ENCODE measurements around the gene NECAB3. TPM values are rescaled to one million over a fixed set of nuclear protein-coding genes. Genes with fewer than 3 reads are reported as not detected.

Gene NECAB3
- polyA plus RNA-seq = 1 to 10 TPM; 2.5 to 3.8 (median 2.9) TPM

DNA sequence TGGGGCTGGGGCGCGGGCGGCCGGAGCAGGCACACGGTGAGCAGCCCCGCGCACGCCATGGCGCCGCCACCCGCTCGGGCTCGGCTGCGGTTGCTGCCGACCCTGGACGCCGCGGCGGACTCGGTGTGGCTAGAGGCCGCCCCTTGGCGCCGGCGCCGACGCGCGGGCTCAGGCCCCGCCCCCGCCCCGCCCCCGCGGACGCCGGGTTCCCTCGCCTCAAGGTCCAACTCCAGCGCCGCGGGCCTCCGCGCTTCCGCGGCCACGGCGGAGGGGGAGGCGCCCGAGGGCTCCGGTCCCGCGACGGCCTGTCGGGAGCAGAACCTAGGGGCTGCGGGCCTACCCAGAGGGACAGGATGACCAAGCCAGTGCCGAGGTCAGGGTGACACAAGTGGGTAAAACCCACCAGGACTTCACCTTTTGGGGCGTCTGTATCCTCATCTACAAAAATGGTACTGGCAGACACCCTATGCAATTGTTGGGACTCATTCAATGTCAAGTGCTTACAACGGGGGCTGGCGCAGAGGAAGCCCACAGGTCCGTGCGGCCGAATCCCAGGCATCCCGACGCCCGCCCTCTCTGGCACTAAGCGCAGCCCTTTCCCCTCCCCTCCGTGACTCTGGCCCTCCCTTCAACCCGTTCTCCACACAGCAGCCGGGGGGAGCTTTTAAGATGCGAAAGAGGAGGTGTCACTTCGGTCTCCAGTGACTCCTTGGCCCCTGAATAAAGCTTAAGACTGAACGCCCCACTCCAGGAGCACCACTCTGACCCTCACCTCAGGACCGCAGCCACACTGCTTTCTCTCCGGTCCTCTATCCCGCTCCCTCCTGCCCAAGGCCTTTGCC lies at the start of gene NECAB3:
NECAB3 (minus strand) TSS at position 135 of the 842 bp plus-strand sequence; CDS start at position 59, 76 bp downstream.
- Mint-ChIP-seq H3K9me3 (no peaks in the 10 kb centered on the region), H3K4me3 (peak within 1 kb of the TSS; percentile 90 to 97 (median 92)), H3K4me1 (peaks cover 17 to 18% of the 10 kb centered on the region in 2 donors), H3K27ac (peak within 1 kb of the TSS; percentile 73 to 86 (median 82)), H3K27me3 (ENCODE audit: low read depth in 3 of 3) (peaks cover 0 to 3% (median 2%) of the 10 kb centered on the region in 3 donors), H3K36me3 (no peaks in the 10 kb centered on the region)
- DNase-seq = peak; percentile 72 to 77 (median 73)

DNA sequence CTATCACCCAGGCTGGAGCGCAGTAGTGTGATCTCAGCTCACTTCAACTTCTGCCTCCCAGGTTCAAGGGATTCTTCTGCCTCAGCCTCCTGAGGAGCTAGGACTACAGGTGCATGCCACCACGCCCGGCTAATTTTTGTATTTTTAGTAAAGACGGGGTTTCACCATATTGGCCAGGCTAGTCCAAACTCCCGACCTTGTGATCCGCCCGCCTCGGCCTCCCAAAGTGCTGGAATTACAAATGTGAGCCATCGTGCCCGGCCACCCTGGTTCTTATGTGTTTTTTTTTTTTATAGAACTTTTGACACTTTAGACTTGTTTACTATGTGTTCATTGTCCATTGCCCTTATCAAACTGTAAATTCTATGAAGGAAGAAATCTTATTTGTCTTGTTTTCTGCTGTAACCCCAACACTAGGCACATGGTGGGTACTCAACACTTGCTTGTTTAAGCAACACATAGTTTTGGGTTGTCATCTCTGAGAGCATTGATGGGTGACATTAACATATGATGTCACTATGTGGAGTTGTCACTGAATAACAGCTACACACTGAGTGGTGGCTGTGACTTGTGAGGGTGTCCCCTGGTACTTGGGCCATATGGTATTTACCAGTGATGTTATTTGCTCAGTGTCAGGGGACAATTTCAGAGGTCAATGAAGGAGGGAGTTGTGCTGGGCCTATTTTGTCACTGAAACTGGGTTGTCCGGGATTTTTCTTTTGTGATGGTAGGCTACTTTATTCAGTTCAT lies 47.3 kb upstream of the NECAB3 start:
- H3K27me3 Mint-ChIP-seq (ENCODE audit: low read depth in 3 of 3) = peaks cover 2 to 14% (median 4%) of the 10 kb centered on the region in 3 donors
- peak overlapping the region in 4 of 5 donors; percentile 58 to 92 (median 71) for H3K4me3 Mint-ChIP-seq
- peaks cover 26 to 35% of the 10 kb centered on the region in 2 donors for H3K4me1 Mint-ChIP-seq
- H3K27ac Mint-ChIP-seq = peak overlapping the region in 3 of 6 donors; percentile 66 to 95 (median 87)
- peaks cover 0 to 2% (median 0%) of the 10 kb centered on the region in 6 donors for H3K9me3 Mint-ChIP-seq
- DNase-seq = no peak
- no peaks in the 10 kb centered on the region for H3K36me3 Mint-ChIP-seq

GRCh38 chr20:33719989-33720709 lies 45.9 kb upstream of the NECAB3 start, which contains the start of gene PXMP4:
Gene PXMP4 (minus strand): TSS chr20:33720310. CDS start chr20:33720207, 103 bp downstream.
- H3K27ac Mint-ChIP-seq = peak within 1 kb of the TSS; percentile 80 to 95 (median 92)
- H3K27me3 Mint-ChIP-seq (ENCODE audit: low read depth in 3 of 3) = peaks cover 2 to 14% (median 2%) of the 10 kb centered on the region in 3 donors
- H3K36me3 Mint-ChIP-seq = peaks cover 0 to 5% (median 3%) of the 10 kb centered on the region in 3 donors
- H3K4me1 Mint-ChIP-seq = peaks cover 26 to 41% of the 10 kb centered on the region in 2 donors
- peaks cover 0 to 2% (median 0%) of the 10 kb centered on the region in 6 donors for H3K9me3 Mint-ChIP-seq
- H3K4me3 Mint-ChIP-seq = peak within 1 kb of the TSS; percentile 87 to 92 (median 88)
- DNase-seq = peak; percentile 91 to 93 (median 92)

DNA sequence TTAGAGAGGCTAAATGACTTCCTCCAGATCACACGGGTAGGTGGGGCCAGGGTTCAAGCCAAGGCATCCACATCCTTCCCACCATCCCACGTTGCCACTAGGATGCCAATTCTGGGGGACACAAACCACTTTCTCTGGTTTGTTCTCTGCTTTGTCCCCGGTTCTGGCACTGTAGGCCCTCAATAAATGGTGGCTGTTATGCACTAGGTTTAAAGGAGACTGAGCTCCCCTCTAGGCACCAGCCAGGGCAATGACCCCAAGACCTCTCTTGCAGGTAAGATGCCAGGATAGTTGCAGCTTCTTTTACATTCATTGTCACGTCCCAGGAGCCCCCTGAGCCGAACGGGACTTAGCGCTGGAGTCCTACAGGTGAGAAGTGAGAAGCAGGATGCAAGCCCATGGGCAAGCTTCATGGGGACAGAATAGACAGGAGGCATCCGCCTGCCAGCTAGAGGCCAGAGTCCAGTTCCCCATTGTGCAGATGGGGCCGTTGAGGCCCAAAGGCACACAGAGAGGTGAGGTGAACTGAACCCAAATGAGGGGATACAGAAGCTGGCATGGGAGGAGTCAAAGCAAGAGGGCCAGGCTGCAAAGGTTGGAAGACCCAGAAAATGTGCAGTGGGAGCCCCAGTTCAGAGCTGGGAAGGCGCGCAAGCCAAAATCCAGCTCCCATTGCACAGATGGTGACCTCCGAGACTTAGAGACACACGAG lies 45.2 kb upstream of the NECAB3 start:
- no peak for DNase-seq
- H3K4me1 Mint-ChIP-seq = peaks cover 26 to 41% of the 10 kb centered on the region in 2 donors
- peaks cover 0 to 5% (median 3%) of the 10 kb centered on the region in 3 donors for H3K36me3 Mint-ChIP-seq
- H3K27ac Mint-ChIP-seq = peak overlapping the region; percentile 80 to 95 (median 92)
- H3K27me3 Mint-ChIP-seq (ENCODE audit: low read depth in 3 of 3) = peaks cover 2 to 14% (median 2%) of the 10 kb centered on the region in 3 donors
- H3K4me3 Mint-ChIP-seq = peak overlapping the region; percentile 87 to 92 (median 88)
- peaks cover 0 to 2% (median 0%) of the 10 kb centered on the region in 6 donors for H3K9me3 Mint-ChIP-seq

DNA sequence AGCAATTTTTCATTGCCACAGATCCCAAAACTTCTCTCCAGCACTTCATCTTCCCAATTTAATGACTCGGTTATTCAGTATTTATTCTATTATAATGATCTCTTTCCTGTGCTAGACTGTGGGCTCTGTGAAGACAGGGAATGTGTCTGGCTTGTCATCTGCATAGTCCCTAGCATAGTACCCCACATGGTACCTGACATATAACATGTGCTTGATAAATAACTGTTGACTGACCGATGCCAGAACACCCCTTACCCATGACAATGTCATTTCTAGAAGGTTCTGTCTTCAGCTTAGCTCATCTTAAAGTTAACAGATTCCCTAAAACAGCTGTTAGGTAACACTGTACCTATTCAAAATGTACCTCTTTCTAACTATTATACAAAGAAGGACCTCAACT lies 42.3 kb upstream of the NECAB3 start:
- Mint-ChIP-seq H3K27me3 (ENCODE audit: low read depth in 3 of 3) (peaks cover 2 to 16% (median 4%) of the 10 kb centered on the region in 3 donors), H3K4me1 (peaks cover 26 to 38% of the 10 kb centered on the region in 2 donors), H3K4me3 (no peak overlapping the region), H3K9me3 (no peaks in the 10 kb centered on the region), H3K27ac (no peak overlapping the region), H3K36me3 (peaks cover 16 to 22% (median 21%) of the 10 kb centered on the region in 3 donors)
- no peak for DNase-seq

DNA sequence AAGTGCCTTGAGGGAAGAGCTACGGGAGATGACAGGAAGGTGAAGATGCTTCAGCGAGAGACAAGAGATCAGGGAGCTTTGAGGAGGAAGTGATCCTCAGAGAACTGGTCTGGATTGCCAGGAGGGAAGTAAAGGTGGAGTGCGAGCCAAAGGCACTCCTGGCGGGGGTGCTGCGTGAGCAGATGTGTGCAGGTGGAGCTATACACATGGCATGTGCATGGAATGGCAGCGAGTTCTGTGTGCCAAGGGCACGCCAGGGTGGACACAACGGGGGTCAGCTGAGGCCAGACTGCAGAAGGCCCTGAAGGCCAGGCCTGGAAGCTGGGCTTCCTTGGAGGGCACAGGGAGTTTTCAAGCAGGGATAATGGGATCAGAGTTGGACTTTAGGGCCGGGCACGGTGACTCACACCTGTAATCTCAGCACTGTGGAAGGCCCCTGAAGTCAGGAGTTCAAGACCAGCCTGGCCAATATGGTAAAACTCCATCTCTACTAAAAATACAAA lies 39.7 kb upstream of the NECAB3 start:
- no peak for DNase-seq
- Mint-ChIP-seq H3K27me3 (ENCODE audit: low read depth in 3 of 3) (peaks cover 0 to 2% (median 1%) of the 10 kb centered on the region in 3 donors), H3K4me3 (no peak overlapping the region), H3K4me1 (peaks cover 8 to 15% of the 10 kb centered on the region in 2 donors), H3K36me3 (peaks cover 24 to 34% (median 31%) of the 10 kb centered on the region in 3 donors), H3K9me3 (no peaks in the 10 kb centered on the region), H3K27ac (no peak overlapping the region)

- no peak for DNase-seq
- Mint-ChIP-seq H3K4me3 (no peak overlapping the region), H3K27ac (no peak overlapping the region), H3K4me1 (peaks cover 0 to 4% of the 10 kb centered on the region in 2 donors), H3K27me3 (ENCODE audit: low read depth in 3 of 3) (peaks cover 0 to 2% (median 1%) of the 10 kb centered on the region in 3 donors), H3K36me3 (peaks cover 24 to 37% (median 36%) of the 10 kb centered on the region in 3 donors), H3K9me3 (no peaks in the 10 kb centered on the region)
These were observed 37.2 kb upstream of the NECAB3 start for GRCh38 chr20:33711446-33711738.

GRCh38 chr20:33710681-33711445 lies 36.6 kb upstream of the NECAB3 start:
- Mint-ChIP-seq H3K4me1 (no peaks in the 10 kb centered on the region), H3K27ac (no peak overlapping the region), H3K9me3 (no peaks in the 10 kb centered on the region), H3K27me3 (ENCODE audit: low read depth in 3 of 3) (peaks cover 0 to 2% (median 1%) of the 10 kb centered on the region in 3 donors), H3K36me3 (peaks cover 24 to 33% (median 33%) of the 10 kb centered on the region in 3 donors), H3K4me3 (no peak overlapping the region)
- DNase-seq = no peak

DNA sequence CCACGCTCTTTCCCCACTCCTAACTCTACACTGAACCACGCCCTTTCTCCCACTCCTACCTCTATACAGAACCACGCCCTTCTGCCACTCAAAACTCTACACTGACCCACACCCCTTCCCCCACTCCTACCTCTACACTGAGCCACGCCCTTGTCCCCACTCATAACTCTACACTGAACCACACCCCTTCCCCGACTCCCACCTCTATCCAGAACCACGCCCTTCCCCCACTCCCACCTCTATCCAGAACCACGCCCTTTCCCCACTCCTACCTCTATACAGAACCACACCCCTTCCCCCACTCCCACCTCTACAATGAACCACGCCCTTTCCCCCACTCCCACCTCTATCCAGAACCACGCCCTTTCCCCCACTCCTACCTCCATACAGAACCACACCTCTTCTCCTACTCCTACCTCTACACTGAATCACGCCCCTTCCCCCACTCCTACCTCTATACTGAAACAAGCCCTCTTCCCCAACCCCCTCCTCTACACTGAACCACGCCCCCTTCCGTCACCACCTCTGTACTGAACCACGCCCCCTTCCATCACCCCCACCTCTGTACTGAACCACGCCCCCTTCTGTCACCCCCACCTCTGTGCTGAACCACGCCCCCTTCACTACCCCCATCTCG lies 35.8 kb upstream of the NECAB3 start:
- no peak for DNase-seq
- no peak overlapping the region for H3K4me3 Mint-ChIP-seq
- no peaks in the 10 kb centered on the region for H3K4me1 Mint-ChIP-seq
- H3K27me3 Mint-ChIP-seq (ENCODE audit: low read depth in 3 of 3) = peaks cover 0 to 2% (median 1%) of the 10 kb centered on the region in 3 donors
- H3K27ac Mint-ChIP-seq = peak overlapping the region in 1 of 6 donors; percentile 28
- H3K9me3 Mint-ChIP-seq = no peaks in the 10 kb centered on the region
- peaks cover 24 to 33% (median 33%) of the 10 kb centered on the region in 3 donors for H3K36me3 Mint-ChIP-seq

GRCh38 chr20:33709398-33709797 lies 35.2 kb upstream of the NECAB3 start:
- Mint-ChIP-seq H3K27ac (no peak overlapping the region), H3K9me3 (no peaks in the 10 kb centered on the region), H3K4me1 (no peaks in the 10 kb centered on the region), H3K27me3 (ENCODE audit: low read depth in 3 of 3) (peaks cover 0 to 2% (median 1%) of the 10 kb centered on the region in 3 donors), H3K36me3 (peaks cover 24 to 33% (median 33%) of the 10 kb centered on the region in 3 donors), H3K4me3 (no peak overlapping the region)
- no peak for DNase-seq

- H3K27ac Mint-ChIP-seq = no peak overlapping the region
- DNase-seq = no peak
- H3K9me3 Mint-ChIP-seq = no peaks in the 10 kb centered on the region
- peaks cover 0 to 1% (median 0%) of the 10 kb centered on the region in 3 donors for H3K27me3 Mint-ChIP-seq (ENCODE audit: low read depth in 3 of 3)
- H3K4me1 Mint-ChIP-seq = no peaks in the 10 kb centered on the region
- H3K4me3 Mint-ChIP-seq = no peak overlapping the region
- peaks cover 14 to 21% (median 20%) of the 10 kb centered on the region in 3 donors for H3K36me3 Mint-ChIP-seq
These were observed 33.4 kb upstream of the NECAB3 start for GRCh38 chr20:33707668-33708067.

Data from immature natural killer cell (primary cell).